Activated CD8-positive, alpha-beta memory T cell treated with anti-CD3 and anti-CD28 coated beads, Interleukin-2, amount 50 U/mL, for 1 hour (primary cell): ENCODE data around the gene XYLT1.
"Not testable (repeated sequence)": the region's sequence is repeated elsewhere in the genome, so short reads cannot be mapped to it uniquely, and the experiment has no call there.

Experiments
- DNase-seq: peaks from one replicate; pipeline ENCODE4 v3.0.0-alpha.2; 2020; ENCODE audit errors: extremely low read depth

Gene XYLT1, protein sequence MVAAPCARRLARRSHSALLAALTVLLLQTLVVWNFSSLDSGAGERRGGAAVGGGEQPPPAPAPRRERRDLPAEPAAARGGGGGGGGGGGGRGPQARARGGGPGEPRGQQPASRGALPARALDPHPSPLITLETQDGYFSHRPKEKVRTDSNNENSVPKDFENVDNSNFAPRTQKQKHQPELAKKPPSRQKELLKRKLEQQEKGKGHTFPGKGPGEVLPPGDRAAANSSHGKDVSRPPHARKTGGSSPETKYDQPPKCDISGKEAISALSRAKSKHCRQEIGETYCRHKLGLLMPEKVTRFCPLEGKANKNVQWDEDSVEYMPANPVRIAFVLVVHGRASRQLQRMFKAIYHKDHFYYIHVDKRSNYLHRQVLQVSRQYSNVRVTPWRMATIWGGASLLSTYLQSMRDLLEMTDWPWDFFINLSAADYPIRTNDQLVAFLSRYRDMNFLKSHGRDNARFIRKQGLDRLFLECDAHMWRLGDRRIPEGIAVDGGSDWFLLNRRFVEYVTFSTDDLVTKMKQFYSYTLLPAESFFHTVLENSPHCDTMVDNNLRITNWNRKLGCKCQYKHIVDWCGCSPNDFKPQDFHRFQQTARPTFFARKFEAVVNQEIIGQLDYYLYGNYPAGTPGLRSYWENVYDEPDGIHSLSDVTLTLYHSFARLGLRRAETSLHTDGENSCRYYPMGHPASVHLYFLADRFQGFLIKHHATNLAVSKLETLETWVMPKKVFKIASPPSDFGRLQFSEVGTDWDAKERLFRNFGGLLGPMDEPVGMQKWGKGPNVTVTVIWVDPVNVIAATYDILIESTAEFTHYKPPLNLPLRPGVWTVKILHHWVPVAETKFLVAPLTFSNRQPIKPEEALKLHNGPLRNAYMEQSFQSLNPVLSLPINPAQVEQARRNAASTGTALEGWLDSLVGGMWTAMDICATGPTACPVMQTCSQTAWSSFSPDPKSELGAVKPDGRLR

DNA sequence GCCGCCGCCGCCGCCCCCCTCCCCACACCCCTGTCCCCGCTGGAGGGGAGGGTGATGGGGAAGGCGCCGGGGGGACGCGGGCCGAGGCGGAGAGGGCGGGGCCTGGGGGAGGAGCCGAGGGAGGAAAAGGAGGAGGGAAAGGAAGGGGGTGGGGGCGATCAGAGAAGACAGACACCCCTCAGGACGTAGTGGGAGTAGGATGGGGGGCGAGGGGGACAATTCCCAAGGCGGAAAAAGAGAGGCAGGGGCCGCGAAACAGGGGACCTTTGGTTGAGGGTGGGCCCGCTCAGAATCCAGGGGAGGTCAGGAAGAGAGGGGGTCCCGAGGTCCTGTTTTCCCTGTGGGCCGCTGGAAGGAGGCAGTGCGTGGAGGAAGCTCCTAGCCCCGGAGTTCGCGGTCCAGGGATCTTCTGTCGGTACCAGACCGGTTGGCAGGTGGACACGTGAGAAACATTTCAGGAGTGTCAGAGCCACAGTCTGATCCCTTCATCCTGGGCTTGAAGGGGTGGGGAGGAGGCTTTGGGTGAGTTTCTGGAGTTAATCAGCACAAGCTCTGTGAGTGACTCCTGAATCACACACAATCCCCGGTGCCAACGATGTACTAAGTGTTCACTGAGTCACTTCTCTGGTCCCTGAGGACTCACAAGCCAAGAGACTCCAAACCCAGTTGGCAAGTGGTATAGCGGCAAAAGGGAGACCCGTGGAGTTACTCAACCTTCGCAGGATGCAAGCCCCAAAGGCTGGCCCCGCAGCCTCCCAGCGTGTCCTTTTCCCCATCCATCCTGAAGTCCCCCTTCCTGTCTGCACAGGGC, at the start of gene XYLT1:
XYLT1 (minus strand) TSS at position 53 of the 811 bp plus-strand sequence. CDS start 164 bp downstream, outside the sequence.
- DNase-seq, result no peak

GRCh38 chr16:17520111-17520510, 49.4 kb upstream of the XYLT1 start:
- no peak for DNase-seq

- no peak for DNase-seq
These were observed 48.6 kb upstream of the XYLT1 start for GRCh38 chr16:17519101-17519955.

- DNase-seq, result no peak
These were observed 47.7 kb upstream of the XYLT1 start for GRCh38 chr16:17518441-17518840.

DNA sequence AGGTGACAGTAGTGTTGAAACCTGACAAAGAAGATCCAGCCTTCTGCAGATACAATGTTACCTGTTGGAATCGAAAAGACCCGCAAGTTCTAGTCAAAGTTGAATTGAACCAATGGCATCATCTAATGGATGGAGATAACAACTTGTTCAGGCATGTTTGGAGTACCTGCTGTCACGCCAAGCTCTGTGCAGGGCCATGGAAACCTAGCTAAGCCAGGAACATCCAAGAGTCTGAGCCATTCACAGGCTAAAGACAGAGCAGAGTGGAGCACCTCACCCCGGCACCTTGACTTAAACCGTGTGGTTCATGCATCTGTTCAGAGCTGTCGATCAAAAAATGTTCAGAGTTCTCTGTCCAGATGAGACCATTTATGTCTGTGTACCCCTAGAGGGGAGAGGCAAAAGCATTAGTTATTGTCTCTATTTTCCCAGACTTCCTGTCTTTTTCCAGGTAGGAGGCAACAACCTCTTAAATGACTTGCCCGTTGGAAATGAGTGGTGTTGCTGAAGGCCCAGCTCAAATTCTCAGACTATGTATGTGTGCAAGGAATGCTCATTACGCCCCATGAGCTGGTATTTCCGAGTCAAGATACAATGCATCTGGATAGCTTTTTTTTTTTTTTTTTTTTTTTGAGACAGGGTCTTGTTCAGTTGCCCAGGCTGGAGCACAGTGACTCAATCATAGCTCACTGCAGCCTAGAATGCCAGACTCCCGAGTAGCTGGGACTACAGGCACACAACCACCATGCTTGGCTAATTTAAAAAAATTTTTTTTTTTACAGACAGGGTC, 44.9 kb upstream of the XYLT1 start:
- DNase-seq, result no peak

GRCh38 chr16:17512636-17513220, 42.0 kb upstream of the XYLT1 start:
- no peak for DNase-seq

- no peak for DNase-seq
These were observed 40.6 kb upstream of the XYLT1 start for GRCh38 chr16:17511340-17511739.

DNA sequence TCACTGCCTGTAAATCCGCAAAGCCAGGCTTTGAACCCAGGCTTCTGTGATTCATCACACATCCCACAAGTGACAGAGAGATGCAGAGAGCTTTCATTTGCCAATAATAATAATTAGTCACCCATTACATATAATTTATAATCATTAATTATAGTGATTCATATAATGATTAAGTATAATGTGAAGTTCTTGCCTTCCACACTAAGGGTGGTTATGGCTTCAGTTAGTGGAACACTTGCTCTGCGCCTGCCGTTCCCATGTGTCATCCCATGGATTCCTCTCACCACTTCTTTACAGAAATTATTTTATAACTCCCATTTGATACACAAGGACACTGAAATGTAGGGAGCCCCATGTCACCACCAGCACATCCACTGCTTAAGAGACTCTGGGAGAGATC, 39.8 kb upstream of the XYLT1 start:
- no peak for DNase-seq

GRCh38 chr16:17509194-17509593, 38.4 kb upstream of the XYLT1 start:
- DNase-seq, result no peak

DNA sequence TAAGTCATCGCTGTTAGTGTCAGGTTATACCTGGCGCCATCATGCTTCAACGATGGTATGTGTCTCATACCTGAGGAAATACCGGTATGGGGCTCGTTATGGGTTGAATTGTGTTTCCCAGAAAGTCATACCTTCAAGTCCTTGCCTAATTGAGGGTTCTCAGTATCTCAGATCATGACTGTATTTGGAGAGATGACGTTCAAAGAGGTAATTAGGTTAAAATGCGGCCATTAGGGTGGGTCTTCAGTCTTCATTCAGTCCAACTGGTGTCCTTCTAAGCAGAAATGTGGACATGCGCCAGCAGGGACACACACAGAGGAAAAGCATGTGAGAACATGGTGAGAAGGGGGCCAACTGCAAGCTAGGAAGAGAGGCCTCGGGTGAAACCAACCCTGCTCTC, 37.5 kb upstream of the XYLT1 start:
- DNase-seq, result no peak

DNA sequence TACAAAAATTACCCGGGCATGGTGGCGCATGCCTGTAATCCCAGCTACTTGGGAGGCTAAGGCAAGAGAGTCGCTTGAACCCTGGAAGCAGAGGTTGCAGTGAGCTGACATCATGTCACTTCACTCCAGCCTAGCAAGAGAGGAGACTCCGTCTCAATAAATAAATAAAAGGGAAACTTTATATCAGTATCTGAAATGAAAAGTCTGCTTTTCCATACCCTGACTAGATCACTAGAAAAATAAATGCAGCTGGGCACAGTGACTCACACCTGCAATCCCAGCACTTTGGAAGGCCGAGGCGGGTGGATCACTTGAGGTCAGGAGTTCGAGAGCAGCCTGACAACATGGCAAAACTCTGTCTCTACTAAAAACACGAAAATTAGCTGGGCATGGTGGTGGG, 36.8 kb upstream of the XYLT1 start:
- DNase-seq, result not testable (repeated sequence)

DNA sequence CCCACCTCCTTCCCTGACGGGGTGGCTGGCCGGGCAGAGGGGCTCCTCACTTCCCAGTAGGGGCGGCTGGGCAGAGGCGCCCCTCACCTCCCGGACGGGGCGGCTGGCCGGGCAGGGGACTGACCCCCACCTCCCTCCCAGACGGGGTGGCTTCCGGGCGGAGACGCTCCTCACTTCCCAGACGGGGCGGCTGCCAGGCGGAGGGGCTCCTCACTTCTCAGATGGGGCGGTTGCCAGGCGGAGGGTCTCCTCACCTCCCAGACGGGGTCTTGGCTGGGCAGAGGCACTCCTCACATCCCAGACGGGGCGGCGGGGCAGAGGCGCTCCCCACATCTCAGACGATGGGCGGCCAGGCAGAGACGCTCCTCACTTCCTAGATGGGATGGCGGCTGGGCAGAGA, 35.1 kb upstream of the XYLT1 start:
- not testable (repeated sequence) for DNase-seq

GRCh38 chr16:17504050-17504449, 33.3 kb upstream of the XYLT1 start:
- DNase-seq, result no peak

DNA sequence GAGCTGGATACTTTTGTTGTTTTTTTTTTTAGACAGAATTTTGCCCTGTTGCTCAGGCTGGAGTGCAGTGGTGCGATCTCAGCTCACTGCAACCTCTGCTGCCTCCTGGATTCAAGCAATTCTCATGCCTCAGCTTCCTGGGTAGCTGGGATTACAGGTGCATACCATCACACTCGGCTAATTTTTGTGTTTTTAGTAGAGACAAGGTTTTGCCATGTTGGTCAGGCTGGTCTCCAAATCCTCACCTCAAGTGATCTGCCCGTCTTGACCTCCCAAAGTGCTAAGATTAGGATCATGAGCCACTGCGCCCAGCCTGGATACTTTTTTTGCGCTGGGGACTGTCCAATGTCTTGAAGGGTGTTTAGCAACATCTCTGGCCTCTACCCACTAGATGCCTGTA, 32.6 kb upstream of the XYLT1 start:
- DNase-seq, result no peak

GRCh38 chr16:17501321-17501720, 30.6 kb upstream of the XYLT1 start:
- DNase-seq, result no peak

DNA sequence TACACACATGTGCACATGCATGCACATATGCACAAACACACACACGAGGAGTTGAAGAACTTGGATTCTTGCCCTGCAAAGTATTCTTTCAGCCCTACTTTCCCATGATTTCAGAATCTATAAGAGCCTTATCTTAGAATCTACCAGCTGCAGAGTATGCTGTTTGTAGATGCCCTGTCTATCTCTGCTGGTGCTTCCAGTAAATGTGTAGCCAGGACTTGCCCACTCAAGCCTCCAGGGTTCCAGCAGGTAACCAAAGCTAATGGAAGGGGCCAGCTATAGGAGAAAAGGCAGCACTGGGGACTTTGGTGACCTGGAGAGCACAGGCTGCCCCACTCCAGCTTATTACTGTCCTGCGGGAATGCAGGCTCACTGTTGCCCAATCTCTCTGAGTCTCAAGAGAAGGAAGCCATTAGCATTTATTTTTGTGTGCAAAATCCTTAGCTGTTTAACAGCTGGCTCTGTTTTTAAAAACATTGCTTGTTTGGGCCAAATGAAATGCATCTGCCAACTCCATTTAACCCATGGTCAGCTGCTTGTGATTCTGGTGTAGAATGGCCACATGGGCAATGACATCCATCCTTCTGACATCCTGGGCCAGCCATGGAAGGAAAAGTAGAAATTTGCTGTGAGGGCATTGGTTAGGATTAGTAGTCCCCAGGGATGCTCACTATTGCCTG, 28.6 kb upstream of the XYLT1 start:
- no peak for DNase-seq

DNA sequence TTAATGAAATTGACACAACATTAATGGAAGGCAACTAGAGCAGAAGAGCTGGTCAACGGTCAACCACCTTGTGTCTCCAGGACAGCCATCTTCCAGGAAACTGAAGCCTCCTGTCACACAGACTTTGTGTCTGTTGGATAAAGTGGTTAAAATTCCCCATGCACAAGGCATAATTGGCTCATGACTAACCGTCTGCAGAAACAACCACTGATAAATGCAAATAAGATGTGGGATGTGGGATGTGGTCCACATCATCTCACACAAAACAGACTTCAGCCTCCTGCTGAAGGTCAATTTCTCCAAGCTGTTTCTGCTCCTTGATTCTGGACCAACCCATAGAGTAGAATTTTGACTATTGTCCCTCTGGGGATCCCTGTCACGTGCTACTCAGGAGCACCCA, 26.9 kb upstream of the XYLT1 start:
- DNase-seq, result no peak

DNA sequence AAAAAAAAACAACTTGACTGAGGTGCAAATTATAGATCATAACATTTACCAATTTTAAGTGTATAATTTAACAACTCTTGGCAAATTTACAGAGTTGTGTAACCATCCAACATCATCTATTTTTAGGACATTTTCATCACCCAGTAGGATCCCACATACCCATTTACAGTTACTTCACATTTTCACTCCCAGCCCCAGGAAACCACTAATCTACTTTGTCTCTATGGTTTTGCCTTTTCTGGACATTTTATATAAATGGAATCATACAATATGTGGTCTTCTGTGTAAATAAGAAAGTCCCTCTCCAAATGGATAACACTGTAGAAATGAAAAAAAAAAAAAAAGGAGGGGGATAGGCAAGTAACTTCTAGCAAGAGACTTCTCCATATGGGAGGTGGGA, 26.1 kb upstream of the XYLT1 start:
- no peak for DNase-seq

DNA sequence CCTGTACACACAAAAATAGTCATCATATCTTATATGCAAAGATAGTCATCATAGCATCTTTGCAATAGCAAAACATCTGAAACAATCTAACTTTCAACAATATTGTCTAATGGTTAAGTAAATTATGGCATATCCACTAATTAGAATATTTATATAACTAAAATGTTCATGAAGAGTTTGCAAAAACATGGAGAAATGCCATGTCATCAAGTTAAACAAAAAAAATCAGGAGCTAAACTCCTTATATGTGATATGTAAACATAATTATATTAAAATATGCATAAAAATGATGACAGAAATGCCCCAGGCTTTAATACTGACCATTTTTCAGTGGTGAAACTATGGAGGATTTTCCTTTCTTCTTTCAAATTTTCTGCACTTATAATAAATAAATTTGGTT, 22.3 kb upstream of the XYLT1 start:
- DNase-seq, result no peak
